Measurements from ENCODE around the gene ZDHHC14.
"Not testable (repeated sequence)": the region's sequence is repeated elsewhere in the genome, so short reads cannot be mapped to it uniquely, and the experiment has no call there.

Gene ZDHHC14

DNA sequence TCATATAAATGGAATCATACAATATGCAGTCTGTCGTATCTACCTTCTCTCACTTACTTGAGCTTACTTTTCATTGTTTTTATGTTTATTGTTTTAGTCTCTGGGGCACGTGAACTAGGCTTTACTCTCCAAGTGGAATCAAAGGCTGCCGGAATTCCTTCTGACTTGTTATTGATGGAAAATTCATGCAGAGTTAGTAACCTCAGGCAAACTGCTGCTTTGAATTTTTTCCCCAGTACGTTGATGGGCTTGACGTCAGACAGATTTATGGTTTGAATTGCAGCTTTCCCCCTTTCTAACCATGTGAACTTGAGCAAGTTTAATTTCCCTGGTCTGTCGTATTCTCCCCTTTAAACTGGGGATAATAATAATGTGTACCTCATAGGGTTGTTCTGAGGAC, 68.6 kb downstream of the ZDHHC14 start:
- no peak for DNase-seq

DNA sequence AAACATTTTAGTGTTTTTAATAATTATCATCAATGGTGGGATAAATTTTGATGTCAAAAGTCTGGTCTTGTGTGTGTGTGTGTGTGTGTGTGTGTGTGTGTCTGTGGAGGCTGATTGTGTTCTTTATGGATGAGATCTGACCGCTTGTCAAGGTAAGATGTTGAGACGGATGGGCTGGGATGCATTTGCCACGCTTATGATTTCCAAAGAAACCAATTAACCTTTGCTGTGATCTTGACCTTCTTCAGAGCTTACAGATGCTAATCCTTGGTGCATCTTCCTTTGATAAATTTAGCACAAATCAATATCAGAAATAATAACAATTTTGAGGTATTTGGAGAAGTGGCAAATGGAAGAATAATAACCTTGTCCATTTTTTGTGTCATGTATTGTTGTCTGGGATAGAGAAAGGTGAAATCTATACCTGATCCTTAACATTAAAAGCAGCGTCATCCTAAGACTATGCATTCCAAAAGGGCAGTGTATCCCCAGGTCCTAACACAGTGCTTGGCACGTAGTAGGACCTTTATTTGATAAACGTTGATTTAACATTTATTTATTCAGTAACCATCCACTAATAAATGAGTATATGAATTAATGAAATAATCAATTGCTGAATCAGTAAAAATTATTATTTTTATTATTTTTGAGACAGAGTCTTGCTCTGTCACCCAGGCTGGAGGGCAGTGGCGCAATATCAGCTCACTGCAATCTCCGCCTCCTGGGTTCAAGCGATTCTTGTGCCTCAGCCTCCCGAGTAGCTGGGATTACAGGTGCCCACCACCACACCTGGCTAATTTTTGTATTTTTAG, 70.1 kb downstream of the ZDHHC14 start:
- DNase-seq = no peak

DNA sequence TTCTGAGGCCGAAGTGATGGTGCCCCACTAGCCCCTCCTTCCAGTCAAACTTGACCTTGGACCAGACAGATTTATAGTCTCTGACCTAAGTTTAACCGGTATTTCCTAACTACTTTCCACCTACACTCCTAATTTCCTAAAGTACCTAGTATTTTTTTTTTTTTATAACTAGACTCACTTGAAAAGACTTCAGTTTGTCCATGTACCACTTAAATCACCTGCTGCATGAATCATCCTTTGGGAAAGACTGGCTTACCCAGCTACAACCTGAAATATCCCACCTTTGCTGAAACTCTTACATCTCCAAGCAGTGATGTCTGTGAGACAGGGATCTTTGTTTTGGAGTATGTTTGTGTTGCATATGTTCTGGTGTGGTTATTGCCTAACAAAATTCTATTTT, 71.1 kb downstream of the ZDHHC14 start:
- no peak for DNase-seq

- DNase-seq = no peak
These were observed 72.1 kb downstream of the ZDHHC14 start for GRCh38 chr6:157453131-157453530.

DNA sequence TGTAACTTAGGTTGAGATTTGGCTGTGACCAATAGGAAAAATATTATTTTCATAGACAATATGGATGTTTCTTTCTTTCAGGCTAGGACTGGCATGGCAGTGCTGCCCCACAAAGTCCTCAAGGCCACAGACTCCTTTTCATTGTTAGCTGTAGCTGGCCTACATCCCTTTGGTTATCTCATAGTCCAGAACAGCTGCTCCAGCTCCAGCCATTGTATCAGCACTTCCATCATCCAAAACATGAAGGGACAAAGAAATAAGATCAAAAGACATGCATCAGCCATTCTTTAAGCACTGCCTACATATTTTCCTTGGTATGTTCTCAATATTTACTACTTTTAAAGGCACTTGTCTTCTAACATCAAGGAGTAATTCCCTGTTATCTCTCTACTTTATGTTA, 73.0 kb downstream of the ZDHHC14 start:
- DNase-seq = no peak

DNA sequence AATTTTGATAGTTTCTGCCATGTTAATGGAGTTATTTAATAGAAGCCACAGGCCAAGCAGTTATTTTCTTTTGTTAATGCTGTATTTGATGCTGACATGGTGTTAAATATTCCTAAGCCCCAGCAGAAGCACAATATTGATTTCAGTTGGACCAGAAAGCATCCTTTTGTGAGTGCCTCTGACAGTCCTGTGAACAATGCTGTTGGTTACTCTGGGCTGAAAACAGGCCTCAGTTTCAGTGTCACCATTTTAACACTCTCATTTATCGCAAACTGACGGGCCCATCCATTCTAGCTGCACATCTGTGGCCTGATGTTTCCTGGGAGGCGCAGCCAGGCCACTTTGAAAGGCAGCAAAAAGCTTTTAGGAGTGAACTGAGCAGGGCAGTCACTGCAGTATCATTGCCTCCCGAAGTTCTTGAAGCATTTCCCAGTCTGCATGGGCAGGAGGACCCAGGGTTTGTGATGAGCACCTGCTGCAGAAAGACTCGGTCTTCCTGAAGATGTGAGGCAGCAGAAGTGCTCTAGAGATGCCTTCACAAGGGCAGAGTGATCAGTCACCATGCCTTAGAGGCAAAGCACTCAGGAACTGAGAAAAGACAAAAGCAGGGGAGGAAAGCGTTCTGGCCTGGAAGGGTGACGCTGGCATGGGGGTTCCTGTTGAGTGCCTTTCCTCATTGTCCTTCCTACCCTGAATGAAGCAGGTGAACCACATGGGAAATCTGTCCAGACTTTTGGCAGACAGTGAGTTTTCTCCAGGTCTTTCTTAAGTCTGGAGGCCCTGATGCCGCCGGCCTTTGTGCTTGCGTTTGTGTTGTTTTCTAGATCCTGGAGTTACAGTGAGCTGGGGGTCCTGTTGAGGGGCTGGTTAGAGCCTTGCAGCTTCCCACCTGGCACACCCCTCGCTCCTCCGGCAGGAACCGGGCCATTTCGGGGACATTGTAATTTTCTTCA, 74.0 kb downstream of the ZDHHC14 start:
- no peak for DNase-seq

DNA sequence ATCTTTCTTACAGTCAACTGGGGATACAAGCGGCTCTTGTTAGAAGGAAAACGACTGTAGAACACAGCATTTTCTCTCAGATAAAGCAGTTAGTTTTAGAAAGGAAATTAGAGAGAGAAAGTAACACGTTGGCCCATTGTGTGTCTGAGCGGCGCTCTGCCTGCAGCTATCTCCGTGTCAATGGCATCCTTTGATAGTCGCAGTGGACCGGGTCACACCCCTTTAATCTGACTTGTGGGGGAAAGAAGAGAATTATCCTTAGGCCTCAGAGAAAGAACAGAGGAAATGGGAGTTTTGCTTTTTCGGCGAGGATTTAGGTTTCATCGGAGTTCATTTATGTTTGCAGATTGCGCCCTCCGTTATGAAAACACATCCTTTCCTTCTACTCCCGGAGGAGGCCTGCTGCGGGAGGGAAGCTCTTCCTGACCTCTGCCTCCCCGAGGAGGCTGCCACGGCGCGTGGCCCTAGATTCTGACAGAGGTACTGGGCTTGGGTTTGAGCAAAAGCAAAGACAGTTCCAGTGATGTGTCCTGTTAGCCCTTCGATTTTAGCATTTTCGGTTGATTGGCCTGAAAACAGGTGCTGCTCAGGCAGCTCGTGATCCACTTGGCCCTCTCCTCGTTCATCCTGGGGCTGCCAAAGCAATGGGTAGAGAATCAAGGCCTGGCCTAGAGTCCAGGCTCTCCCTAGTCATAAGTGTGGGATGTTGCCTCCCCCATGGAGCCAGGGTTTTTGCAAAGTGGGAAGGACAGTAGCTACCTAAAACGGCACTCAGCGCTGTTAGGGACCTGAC, 74.9 kb downstream of the ZDHHC14 start:
- DNase-seq = no peak

- no peak for DNase-seq
These were observed 75.5 kb downstream of the ZDHHC14 start for GRCh38 chr6:157456524-157456829.

DNA sequence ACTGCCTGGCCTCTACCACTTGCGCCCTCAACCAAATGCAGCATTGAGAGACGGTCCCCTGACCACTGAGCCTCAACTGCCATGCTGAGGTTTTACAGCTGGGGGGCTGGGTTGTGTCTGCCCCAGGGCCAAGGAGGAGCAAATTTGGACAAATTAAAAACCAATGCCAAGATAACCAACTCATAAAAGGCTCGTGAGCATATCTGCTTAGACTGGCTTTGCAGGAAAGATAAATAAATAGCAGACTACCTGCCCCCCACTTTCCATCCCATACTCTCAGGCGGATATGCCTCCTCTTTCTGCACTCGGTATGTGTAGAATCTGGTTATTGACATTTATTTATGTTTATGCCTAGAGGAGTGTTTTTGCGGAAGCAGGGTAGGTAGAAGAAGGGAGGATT, 76.8 kb downstream of the ZDHHC14 start:
- DNase-seq = no peak

- DNase-seq = no peak
These were observed 78.3 kb downstream of the ZDHHC14 start for GRCh38 chr6:157459327-157459726.

DNA sequence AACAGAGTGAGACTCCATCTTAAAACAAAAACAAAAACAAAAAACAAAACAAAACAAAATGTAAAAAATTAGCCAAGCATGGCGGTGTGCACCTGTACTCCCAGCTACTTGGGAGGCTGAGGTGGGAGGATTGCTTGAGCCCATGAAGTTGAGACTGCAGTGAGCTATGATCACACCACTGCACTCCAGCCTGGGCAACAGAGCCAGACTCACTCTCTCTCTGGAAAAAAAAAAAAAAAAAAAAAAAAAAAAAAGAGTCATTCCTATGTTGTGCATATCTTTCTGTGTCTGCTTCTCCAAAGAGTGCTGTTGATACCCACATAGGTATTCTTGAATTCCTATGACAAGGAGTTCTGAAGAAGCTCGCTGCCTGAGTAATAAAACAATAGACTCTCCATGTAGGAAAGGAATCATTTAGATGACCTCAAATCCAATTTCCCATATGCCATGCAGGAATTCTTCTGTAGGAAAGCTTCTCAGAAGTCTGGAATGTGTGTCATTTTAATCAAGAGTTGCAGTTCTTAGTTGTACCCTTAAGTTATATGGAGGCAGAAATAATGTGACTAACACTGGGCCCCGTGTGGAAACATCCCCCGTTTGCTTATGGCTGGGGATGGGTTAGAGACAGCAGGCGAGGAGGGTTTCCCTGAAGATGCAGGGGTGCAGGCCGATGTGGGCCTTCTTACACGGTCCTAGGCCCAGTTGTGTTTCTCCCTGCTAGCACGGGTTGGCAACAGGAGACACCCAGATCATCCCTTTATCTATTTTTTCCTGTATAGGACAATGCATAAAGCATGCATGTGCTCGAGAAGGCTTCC, 79.4 kb downstream of the ZDHHC14 start:
- no peak for DNase-seq

DNA sequence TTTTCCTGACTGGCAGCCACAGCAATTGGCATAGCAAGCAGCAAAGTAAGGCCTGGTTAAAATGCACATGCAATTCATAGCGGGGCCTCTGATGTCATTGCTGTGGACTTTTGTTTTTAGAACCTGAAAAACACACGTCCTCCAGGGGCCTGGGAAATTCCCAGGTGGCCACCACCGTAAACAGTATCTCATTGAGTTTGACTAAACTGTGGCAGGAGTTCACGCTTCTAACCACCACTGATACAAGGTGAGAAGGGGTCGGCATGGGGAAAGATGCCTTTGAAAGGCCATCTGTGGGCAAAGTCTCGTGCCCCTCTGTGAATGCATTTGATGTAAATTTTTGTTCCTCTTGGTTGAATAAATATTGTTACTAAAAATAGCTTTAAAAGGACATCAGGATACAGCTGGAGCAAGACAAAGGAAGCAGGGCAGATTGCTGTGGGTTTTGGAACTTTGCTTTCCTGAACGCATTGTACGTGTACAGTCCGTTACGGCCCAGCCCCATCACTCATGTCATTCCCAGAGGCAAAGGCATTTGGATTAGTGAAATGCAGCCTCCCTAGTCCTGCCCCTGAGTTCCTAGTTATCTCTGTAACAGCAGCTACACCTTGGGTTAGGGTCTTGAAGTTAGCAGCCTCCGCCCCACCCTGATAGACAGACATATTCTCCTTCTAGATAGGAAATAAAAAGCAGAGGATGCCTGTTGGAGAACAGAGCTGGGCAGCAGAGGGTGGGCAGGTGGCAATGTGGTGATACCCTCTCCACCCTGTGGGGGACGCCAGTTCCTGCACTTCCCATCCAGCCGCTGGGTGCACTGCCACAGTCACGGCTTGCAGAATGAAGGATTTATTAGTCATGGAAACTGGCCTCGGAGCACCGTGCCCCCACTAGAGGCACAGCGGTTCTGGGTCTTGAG, 80.3 kb downstream of the ZDHHC14 start:
- DNase-seq = no peak

DNA sequence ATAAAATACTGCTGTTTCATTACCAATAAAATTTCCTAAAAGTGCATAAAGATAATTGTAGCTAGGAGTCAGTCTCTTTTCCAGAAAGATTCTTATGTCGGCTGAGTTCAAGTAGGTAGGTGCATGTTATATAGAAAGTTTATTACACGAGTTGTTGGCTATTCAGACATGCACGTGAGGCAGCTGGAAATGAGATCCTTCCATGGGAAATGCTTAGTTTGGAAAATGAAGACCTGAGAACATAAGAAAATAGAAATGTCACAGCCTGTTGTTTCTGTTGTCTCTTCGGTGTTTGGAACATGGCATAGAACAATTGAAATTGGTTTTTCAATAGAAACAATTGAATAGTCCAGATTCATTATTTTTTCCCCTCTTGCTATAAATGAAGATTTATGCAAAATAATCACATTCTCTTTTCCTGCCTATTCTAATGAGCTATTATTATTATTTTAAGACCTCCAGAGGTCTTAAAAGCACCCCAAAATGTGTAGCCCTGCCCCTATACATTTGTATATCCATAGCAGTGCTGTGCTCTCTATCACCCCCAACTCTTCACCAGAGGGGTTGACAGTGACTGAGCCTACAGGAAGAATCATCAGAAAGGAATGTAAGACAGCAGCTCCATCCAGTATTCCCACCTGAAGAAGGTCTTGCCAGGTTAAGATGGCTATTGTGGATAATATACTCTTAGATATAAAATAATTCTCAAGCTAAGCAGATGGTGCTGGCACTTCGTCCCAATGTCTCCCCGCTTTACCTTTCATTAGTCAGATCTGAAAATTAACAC, 82.2 kb downstream of the ZDHHC14 start:
- no peak for DNase-seq

DNA sequence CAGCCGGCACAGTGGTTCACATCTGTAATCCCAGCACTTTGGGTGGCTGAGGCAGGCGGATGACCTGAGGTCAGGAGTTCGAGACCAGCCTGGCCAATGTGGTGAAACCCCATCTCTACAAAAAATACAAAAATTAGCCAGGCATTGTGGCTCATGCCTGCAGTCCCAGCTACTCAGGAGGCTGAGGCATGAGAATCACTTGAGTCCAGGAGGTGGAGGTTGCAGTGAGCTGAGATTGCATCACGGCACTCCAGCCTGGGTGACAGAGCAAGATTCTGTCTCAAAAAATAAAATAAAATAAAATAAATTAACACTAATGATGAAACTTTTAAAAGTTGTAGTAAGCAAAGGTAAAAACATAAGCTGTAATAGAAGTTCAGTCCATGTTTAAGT, 82.7 kb downstream of the ZDHHC14 start:
- DNase-seq = not testable (repeated sequence)

DNA sequence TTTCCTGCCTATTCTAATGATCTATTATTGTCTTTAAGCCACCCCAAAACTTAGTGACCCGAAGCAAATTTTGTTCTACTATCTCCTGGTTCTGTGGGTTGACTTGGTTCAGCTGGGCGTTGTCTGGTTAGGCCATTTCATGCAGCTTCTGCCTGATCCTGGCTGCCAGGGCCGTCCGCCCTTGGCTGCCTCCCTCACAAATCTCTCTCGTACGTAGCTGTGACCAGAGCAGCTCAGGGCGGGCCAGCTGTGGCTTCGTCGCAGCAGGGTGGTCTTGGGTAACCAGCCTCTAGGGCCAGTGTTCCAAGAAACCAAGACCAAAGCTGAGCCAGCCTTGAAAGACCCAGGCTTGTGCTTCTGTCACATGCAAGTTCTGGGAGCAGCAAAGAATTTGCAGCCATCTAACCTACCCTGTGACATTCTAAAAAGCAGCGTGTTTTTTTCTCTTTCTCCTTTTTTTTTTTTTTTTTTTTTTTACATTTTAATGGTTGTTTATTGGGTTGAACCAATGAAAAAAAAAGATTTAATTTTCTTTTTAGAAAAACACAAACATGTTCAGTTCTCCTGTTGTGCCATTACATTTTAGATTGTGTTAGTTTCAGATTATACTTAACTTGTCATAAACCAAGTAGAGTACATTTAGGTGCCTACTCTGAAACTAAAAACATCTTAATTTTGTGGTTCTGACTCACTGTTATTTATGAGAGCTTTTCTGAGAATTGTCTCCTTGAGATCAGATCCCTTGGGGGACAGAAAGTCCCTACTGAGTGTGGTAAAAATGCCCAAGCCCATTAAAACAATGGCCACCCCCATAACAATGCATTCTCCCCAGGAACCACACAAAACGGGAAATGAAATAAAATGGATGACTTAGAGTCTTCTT, 83.9 kb downstream of the ZDHHC14 start:
- DNase-seq = no peak

GRCh38 chr6:157466342-157466648, 85.3 kb downstream of the ZDHHC14 start:
- DNase-seq = no peak

DNA sequence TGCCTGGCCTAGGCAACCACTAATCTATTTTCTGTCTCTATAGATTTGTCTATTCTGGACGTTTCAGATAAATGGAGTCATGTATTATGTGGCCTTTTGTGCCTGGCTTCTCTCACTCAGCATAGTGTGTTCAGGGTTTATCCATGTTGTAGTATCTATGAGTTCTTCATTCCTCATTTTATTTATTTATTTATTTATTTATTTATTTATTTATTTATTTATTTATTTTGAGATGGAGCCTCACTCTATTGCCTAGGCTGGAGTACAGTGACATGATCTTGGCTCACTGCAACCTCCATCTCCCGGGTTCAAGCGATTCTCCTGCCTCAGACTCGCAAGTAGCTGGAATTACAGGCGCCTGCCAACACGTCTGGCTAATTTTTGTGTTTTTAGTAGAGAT, 86.3 kb downstream of the ZDHHC14 start:
- not testable (repeated sequence) for DNase-seq

- DNase-seq = no peak
These were observed 87.1 kb downstream of the ZDHHC14 start for GRCh38 chr6:157468054-157468453.

DNA sequence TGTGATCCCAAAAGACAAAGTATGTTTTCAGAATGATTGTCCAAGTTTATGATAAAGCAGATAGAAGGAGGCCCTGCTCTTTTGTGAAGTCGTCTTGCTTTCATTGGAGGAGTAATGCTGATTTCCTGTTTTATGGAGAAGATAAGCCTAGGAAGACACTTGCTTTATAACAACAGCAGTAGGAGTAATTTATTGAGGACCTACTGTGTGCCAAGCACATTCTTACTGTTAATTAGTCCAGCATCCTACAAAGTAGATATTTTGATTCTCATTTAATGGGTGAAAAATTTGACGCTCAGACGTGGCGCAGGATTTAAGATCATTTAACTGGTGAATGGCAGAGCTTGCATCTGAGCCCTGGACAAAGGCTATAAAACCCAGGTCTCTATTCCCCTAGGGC, 87.6 kb downstream of the ZDHHC14 start:
- DNase-seq = no peak

DNA sequence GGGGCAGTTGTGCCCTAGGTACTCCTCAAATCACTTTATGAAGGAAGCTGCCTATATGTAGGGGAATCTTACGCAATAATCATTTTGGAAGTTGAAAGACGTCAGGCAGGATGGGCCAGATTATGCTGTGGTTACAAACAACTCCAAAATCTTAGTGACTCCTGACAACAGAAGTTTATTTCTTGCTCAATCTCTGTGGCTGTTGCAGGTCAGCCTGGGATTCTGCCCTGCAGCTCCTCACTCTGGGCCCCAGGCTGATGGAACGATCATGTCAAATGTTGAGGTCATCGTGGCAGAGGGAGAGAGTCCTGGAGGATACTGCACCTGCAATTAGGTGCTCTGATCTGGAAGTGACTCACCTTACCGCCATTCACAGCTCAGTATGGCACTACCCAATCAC, 88.4 kb downstream of the ZDHHC14 start:
- no peak for DNase-seq
